GM19468 (cell line): ENCODE results near the gene CTIF.

ENCODE experiments used
- ATAC-seq: cut with Tn5 transposase; IDR thresholded peaks from one replicate; pipeline ENCODE4 v1.9.1; 2021; ENCODE audit warnings: mild to moderate bottlenecking, moderate library complexity, moderate number of reproducible peaks; ENCODE audit not compliant: unreplicated experiment; ENCODE audit errors: extremely low read depth

Gene CTIF

DNA sequence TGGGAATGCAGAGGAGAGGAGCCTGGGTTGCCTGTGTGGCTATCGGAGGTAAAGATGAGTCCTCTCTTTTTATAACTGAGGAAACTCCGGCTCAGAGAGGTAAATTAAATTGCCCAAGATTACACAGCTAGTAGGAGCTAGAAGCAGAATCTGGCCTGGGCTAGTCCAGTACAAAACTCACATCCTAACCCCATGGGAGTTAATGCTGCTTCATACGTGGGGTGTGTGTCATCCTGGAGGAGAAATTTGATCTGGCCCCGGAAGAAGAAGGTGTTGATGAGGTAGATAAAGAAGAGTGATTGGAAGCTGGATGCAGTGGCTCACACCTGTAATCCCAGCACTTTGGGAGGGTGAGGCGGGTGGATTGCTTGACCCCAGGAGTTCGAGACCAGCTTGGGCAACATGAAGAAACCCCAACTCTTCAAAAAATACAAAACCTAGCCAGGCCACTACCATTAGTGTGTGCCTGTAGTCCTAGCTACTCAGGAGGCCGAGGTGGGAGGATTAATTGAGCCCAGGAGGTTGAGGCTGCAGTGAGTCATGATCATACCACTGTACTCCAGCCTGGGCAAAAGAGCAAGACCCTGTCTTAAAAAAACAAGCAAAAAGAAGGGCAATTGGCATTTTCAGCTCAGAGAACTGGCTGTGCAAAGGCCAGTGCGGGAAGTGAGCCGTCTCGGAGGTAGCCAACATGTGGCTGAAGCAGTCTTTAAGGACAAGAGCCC lies 33.7 kb downstream of the CTIF start:
- ATAC-seq, result no peak

DNA sequence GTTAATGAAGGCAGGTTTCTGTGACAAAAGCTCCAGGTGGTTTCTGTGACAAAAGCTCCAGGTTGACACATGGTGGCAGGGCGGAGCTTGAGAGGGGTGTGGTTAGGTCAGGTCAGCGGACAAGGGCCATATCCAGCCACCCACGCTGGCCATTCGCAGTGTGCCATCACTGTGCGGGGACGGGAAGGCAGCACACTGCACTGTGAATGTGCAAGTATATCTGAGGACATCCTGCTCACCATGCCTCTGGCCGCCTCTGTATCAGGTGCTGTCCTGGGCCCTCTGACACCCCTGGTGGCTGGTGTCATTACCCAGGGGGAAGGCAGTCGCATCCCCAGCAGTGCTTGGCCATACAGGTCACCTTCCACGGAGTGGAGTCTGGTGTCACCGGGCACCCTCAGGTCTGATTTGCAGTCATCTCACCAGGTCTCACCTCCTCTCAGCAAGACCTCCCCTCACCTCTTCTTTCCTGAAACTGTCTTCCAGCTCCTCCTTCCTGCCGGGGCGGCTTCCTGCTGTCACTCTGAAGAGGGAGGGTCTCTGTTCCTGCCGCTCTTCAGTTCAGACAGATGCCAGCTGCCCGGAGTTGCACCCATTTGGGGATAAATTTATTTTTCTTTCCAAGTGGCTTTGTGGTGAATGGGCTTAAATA lies 34.9 kb downstream of the CTIF start:
- ATAC-seq, result no peak

DNA sequence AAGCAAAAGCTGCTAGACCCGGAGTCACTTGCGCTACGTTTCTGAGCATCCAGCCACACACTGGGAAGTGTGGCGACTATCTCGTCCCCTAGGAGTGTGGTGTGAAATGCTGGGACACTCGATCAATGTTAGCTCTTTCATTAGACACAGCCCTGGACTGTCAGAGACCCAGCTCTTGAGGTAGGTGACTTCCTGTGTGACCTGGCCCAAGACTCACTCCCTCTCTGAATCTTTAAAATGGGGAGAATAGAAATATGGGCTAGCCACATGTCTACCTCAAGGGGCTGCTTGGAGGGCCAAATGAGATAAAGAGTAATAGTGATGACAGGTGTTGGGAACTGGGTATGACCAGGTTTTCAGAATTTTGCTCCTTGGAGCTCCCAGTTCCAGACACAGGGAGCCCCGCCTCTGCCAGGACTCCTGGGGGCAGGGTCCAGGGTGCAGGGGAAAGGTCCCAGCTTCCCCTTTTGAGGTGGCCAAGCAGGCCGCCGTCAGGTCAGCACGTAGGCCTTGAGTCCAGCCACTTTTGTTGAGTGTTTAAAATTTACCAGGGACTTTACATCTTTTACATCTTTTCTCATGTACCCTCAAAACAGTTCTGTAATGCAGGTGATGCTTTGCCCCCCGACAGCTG lies 36.0 kb downstream of the CTIF start:
- no peak for ATAC-seq

DNA sequence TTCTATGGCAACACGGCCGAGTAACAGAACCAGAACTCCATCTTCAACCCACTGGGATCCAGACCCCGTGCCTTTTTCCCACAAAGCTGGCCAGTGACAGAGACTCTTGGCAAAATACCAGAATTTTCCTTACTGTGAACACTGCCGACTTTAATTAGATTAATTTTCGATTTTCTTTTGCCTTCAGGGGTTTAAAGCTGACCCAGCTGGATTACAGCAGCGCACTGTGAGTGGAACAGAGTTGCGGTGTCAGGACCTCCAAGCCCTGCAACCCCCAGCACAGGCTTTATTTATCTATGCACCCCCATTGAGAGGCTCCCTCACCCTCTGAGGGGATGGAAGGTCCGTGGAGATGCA lies 36.4 kb downstream of the CTIF start:
- no peak for ATAC-seq

DNA sequence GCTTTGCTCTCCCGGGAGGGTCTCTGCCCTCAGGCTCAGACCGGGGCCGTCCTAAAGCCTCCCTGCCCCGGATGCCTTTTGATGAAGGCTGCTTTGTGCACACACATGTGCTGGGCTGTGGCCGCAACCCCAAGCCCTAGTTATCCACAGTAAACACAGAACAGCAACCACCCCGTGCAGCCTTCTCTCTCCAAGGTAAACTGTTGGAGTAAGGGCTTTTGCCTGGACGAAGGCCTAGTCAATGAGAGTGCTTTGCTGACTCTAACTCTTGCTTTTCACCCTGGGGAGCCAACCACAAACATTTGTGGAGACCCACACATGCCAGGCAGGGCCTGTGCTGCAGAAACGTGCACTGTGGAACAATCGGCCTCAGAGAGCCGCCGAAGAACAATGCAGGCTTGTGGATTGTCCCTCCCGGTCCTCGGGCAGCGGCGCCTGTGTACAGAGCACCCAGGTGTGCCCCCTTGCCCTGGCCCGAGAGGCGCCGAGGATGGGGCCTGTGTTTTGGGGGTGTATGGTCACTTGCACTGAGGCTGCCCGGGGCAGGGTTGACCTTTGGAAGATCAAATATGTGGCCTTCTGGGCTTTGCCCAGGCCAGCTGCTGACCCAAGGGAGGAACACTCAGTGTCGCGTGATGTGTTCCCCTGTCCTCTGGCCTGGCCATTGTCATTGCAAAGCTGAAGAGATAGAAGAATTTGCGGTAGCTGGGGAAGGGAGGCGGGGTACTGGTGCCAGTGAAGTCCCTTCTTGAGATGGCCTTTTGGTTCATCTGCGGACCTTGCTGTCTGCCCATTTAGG lies 37.0 kb downstream of the CTIF start:
- ATAC-seq, result no peak

DNA sequence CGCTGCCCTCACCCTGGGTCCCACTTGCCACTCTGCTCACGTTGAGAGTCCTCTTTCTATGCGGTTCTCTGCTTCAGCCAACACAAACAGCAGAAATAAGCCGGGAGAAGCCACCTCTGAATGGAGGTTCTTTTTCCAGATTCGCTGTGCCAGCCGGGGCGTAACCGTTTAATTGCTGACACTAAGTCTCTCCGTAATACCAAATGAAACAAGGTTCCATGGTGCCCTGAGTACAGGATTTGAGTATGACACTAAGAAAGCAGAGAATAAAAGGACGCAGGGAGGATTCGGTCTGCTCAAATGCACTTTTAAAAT lies 37.6 kb downstream of the CTIF start:
- no peak for ATAC-seq

DNA sequence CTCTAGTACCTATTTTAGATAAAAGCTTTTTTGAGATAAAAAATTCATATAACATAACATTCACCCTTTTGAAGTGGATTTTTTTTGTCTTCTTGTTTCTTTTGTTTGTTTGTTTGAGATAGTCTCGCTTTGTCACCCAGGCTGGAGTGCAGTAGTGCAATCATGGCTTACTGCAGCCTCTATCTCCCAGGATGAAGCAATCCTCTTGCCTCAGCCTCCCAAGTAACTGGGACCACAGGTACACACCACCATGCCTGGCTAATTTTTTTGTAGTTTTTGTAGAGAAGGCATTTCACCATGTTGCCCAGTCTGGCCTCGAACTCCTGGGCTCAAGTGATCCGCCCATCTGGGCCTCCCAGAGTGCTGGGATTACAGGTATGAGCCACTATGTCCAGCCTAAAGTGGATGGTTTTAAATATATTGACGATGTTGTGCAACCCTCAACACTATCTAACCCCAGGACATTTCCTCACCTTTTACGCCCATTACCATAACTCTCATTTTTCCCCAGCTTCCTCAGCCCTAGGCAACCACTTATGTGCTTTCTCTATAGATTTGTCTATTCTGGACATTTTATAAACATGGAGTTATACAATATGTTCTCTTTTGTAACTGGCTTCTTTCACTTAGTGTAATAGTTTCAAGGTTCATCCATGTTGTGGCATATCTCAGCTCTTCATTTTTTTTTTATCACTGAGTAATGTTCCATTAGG lies 38.8 kb downstream of the CTIF start:
- no peak for ATAC-seq

DNA sequence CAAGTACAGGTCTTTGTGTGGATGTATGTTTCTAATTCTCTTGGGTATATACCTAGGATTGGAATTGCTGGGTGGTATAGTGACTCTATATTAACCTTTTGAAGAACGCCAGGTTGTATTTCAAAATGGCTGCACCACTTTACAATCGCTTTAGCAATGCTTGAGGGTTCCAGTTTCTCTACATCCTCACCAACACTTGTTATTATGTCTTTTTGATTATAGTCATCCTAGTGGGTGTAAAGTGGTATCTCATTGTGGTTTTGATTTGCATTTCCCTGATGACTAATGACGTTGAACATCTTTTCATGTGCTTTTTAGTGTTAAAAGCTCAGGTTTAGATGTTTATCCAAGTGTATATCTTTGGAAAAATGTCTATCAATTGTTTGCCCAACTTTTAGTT lies 39.5 kb downstream of the CTIF start:
- ATAC-seq, result no peak

DNA sequence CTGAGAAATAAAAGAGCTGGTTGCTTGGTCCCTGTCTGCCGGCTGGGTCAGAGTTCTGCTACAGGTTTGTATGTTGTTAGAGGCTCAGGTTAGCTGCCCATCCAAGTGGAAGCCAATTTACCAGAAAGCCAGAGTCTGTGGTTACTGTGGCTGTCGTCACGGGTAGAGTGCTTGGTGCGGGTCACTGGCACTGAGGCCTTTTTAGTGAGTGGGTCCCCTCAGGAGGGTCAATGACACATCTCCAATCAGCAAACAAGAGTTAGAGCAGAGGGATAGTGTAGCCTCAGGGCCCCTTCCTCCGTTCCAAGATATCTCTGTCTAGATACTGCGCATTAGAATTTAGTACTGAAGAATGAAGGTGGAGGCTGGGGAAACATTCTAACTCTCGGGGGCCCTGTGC lies 41.2 kb downstream of the CTIF start:
- no peak for ATAC-seq

DNA sequence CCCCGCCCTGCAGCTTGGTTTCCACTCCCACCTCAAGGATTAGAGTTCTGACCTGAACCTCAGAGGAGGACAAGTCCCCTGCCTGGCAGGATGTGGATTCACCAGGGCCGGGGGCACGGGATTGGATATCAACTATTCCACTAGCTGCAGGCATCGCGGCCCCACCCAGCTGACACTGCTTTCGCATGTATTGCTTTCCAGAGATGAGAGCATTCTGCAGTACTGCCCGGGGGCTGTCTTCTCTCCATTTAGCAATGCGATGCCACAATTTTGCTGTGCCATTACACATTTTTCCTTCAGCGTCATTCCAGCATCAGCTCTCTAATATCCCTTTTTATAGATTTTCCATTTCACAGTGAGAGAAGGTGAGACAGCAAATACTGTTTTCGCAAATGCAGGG lies 42.0 kb downstream of the CTIF start:
- ATAC-seq, result no peak

DNA sequence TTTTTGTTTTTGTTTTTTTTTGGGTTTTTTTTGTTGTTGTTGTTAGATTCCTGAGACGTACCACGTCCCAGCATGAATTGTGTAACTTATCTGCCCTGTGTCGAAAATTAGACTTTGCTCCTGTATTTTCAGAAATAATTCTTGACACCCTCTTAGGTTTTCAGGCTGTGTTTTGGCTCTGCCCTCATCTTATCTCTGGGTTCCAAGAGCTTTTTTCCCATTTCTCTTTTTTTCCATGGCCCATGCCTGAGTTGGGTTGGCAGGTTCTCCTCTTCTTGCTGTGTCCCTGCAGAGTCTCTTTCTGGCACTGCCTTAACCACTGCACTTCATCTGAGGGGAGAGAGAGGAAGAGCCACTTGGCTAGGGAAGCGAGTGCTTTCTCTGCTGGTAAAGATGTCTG lies 42.4 kb downstream of the CTIF start:
- ATAC-seq, result no peak

DNA sequence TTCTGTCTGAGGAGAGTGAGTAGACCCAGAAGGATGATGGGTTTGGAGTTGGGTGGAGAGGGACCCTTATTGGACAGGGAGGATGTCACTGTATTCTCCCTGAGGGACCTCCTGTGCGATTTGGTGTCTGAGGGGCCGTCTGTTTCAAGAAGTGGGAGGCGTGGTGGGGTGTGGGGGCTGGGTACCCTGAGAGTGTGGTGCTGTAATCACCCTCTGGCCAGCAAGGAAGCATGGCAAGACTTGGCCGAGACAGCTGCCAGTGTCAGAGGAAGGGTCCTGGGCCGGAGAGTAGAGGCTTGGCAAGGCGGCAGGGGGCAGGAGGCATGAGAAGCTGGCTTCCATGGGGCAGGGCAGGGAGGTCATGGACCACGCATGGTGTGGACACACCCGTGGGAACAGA lies 43.1 kb downstream of the CTIF start:
- no peak for ATAC-seq

DNA sequence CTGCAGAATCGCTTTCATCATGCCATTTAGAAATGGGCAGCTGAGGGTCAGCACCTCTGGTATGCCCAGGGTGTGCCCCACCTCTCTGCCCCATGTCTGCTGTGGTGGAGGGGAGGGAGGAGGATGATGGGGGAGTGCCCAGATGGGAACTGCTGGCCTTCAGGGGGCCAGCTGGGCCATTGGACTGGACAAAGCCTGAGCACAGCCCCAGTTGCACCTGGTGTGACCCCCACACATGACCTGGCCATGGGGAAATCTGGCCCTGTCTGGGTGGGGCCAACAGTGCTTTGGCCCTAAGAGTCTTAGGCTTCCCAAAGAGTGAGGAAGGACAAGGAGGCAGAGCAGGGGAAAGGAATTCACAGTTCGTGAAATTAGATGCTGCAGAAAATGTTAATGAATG lies 44.1 kb downstream of the CTIF start:
- no peak for ATAC-seq

DNA sequence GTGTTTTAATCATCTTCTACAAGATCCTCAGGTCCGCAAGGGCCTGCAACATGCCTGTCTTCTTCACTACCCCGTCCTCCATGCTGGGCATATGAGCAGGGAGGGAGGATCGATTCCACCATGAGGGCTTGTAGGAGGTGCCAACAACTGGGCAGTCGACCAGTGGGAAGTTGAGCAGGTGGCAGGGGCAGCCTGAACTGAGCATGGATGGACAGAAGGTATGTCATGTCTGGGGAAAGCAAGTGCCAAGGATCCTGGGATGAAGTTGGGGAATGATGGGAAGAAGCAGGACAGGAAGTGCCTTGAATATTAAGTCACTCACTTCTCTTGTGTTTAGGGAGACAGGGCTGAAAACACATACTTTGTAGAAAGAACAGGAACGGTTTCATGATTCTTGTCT lies 44.7 kb downstream of the CTIF start:
- ATAC-seq, result no peak

DNA sequence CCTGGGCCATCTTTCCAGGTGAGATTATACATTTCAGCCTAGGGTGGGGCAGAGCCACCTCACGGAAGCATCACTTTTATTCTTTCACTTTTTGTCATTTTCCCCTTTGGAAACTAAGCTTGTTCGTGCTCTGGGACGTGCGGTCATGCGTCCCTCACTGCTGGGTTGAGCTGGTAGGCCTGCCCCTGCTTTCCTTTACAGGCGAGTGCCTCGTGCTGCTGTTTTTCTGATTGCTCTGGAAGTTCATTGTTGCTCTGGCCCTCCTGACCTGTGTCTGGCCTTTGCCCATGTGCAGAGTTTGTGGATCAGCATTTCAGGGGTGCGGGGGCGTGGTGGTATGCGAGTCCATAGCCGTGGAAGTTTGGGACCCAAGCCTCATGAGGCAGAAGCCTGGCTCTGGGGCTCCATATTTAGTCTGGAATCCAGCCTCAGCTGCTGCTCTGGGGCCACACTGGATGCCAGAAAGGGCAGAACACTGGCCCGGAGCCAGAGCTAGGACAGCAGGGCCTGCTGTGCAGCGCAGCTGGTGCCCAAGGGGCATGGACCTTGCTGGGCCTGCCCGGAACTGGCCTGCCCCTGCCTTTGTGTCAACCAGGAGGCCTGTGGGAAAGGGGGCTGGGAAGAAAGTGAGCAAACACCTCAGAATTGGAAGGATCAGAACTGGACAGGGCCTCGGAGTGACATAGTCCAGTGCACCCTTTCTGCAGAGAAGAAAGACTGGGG lies 51.1 kb downstream of the CTIF start:
- ATAC-seq, result no peak

DNA sequence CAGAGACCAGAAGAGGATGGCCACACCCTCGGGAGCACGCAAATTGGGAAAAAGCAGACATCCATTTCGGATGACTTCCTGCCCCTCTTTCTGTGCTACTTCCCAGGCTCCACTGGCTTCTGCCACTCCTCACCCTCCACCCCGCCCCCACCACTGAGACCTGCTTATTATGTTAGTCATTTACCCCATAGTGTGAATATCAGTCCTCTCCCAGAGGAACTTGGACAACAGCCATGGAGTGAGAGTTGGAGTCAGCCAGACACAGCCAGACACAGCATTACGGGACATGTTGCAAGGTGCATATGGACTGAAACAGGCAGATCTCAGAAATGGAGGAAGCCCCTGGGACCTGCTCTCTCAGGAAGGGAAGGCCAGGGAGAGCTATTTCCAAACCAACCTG lies 51.8 kb downstream of the CTIF start:
- no peak for ATAC-seq

DNA sequence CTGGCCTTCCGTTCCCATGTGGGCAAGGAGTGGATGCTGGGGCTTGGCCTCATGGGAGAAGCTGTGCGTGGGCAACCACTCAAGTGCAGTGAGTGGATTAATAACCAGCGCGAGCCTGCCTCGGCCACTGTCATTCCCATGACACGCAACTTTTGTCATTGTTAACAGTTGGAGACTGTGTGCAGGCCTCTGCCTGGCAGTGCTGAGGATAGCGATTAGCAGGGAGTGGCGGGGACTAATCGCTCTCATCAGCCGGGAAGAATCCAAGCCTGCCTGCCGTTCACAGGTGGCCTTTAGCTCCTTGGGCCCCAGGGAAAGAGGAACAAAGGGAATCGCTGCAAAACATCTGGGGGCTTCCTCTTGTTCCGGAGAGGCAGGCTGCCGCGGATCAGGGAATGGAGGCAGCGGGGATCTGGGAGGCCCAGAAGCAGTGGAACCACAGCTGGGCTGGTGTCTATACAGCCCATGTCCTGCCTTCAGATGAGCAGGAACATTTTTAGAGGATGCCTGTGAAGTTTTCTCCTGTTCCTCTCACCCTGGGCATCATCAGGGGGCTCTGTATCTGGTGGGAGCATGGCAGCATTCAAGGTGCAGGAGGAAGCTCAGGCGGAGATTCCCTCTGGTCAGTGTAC lies 53.8 kb downstream of the CTIF start:
- no peak for ATAC-seq

DNA sequence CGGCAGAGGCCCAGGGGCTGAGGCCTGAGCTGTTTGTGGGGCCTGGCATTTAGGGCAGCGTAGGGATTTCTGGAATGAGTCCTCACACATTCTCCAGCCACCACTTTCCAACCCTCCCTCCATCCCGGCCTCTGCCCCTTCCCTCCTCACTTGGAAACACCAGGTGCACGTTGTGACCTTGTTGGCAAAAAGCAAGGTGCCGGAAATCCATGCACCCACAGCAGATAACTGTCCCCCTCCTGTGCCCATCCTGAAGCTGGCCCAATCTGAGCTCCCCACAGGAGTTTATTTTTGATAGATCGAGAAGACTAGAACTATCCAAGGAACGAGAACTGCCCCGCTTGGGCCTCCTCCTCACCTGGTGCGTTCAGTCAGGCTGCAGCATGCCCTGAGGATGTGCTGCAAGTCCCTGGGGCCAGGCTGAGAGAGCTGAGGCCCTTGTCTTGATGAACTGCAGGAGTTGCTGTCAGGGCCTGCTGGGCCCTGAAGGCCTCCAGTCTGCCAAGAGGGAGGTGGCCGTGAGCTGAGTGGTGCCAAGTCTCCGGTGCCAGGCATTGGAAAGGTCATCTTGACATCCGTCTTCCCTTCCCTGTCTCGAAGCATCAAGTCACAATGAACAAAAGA lies 55.8 kb downstream of the CTIF start:
- no peak for ATAC-seq

DNA sequence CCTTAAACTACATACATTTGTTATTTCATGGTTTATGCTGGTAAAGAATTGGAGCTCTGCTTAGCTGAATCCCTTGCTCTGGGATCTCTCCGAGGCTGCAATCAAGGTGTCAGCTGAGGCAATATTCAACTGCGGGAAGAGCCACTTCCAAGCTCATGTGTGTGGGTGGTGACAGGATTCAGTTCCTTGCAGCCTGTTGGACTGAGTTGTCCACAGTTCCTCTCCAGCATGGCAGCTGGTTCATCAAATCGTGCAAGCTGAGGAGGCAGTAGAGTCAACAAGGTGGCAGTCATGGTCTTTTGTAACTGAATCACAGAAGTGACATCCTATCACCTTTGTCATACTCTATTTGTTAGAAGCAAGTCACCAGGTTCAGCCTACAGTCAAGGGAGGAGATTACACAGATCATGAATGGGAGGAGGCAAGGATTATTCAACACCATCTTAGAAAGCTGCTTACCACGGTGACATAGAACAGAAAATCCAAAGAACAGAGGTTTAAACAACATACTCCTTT lies 56.9 kb downstream of the CTIF start:
- no peak for ATAC-seq
